Epithelial cell of proximal tubule (primary cell): ENCODE results near the gene CALU. TPM values are rescaled to one million over a fixed set of nuclear protein-coding genes. Genes with fewer than 3 reads are reported as not detected.

Source experiments
- DNase-seq: peaks from one replicate; pipeline ENCODE4 v3.0.0-alpha.2; 2011; ENCODE audit warnings: low read depth
- H3K4me3 ChIP-seq: 2 replicates; pipeline ENCODE4 v1.5.1; 2011; ENCODE audit warnings: low read depth, mild to moderate bottlenecking, low read length
- CTCF ChIP-seq: conservative IDR thresholded peaks from 2 replicates; pipeline ENCODE4 v1.5.1; 2012; ENCODE audit warnings: low read depth, mild to moderate bottlenecking, low read length
- total RNA-seq: library from RNA; depleted of rRNA; stranded (reverse); fragments of >200 nt; gene quantifications from 2 replicates; pipeline ENCODE4 v1.2.3, GENCODE V29; 2015

The CALU gene
- total RNA-seq, 1 donor from 2014 or later: 174 TPM

- no peak for TF ChIP-seq CTCF
- no peak for DNase-seq
- H3K4me3 ChIP-seq: no peak overlapping the region
Measured at GRCh38 chr7:128699196-128699712, 39.9 kb upstream of the CALU start.

- no peak for DNase-seq
- no peak overlapping the region for H3K4me3 ChIP-seq
- TF ChIP-seq CTCF: no peak
Measured at GRCh38 chr7:128699895-128700294, 39.3 kb upstream of the CALU start.

GRCh38 chr7:128701062-128701785 is 37.9 kb upstream of the CALU start:
- no peak for DNase-seq
- TF ChIP-seq CTCF: no peak
- H3K4me3 ChIP-seq: no peak overlapping the region

- no peak overlapping the region for H3K4me3 ChIP-seq
- no peak for TF ChIP-seq CTCF
- DNase-seq: no peak
Measured at GRCh38 chr7:128703609-128704241, 35.4 kb upstream of the CALU start.

GRCh38 chr7:128705891-128706333 is 33.2 kb upstream of the CALU start:
- H3K4me3 ChIP-seq: no peak overlapping the region
- no peak for DNase-seq
- no peak for TF ChIP-seq CTCF

- no peak for TF ChIP-seq CTCF
- H3K4me3 ChIP-seq: no peak overlapping the region
- no peak for DNase-seq
Measured at GRCh38 chr7:128707752-128708151, 31.4 kb upstream of the CALU start.

GRCh38 chr7:128708235-128708634 is 30.9 kb upstream of the CALU start:
- H3K4me3 ChIP-seq: no peak overlapping the region
- DNase-seq: no peak
- no peak for TF ChIP-seq CTCF
